Daoy (cell line): ENCODE results near the gene TSPAN7. TPM values are rescaled to one million over a fixed set of nuclear protein-coding genes. Genes with fewer than 3 reads are reported as not detected.

ENCODE experiments used
- DNase-seq: peaks from one replicate; pipeline ENCODE4 v3.0.0-alpha.2; 2015; ENCODE audit warnings: low read depth
- total RNA-seq: library from RNA; depleted of rRNA; stranded (reverse); fragments of >200 nt; shearing (Covaris generic); gene quantifications from 2 replicates; pipeline ENCODE4 v1.2.3, GENCODE V29; 2014; rRNA removed

The TSPAN7 gene
- 0.63 TPM in 1 of 2 replicates, not detected in the other for total RNA-seq

GRCh38 chrX:38561126-38561868 lies at the start of gene TSPAN7:
TSS of gene TSPAN7 (plus strand) at chrX:38561542. CDS start at chrX:38561547, 5 bp downstream.
- DNase-seq = peak; percentile 81

- DNase-seq = no peak
These were observed 48.1 kb upstream of the TSPAN7 start for GRCh38 chrX:38513112-38513742.

GRCh38 chrX:38514016-38514854 lies 47.1 kb upstream of the TSPAN7 start:
- DNase-seq = no peak

GRCh38 chrX:38515291-38515690 lies 46.1 kb upstream of the TSPAN7 start:
- DNase-seq = no peak

- no peak for DNase-seq
These were observed 45.1 kb upstream of the TSPAN7 start for GRCh38 chrX:38516196-38516774.

GRCh38 chrX:38519651-38520050 lies 41.7 kb upstream of the TSPAN7 start:
- no peak for DNase-seq

GRCh38 chrX:38538134-38538533 lies 23.2 kb upstream of the TSPAN7 start:
- no peak for DNase-seq

- no peak for DNase-seq
These were observed 21.6 kb upstream of the TSPAN7 start for GRCh38 chrX:38539748-38540147.

- DNase-seq = no peak
These were observed 12.8 kb upstream of the TSPAN7 start for GRCh38 chrX:38548508-38548907.

- DNase-seq = no peak
These were observed 8.6 kb upstream of the TSPAN7 start for GRCh38 chrX:38552721-38553120.

- DNase-seq = no peak
These were observed 2.7 kb upstream of the TSPAN7 start for GRCh38 chrX:38558686-38559085.

- no peak for DNase-seq
These were observed 591 bp upstream of the TSPAN7 start for GRCh38 chrX:38560776-38561125.

GRCh38 chrX:38561951-38562719 lies 793 bp downstream of the TSPAN7 start:
- DNase-seq = peak; percentile 23

GRCh38 chrX:38563030-38563429 lies 1.7 kb downstream of the TSPAN7 start:
- no peak for DNase-seq

- DNase-seq = no peak
These were observed 9.1 kb downstream of the TSPAN7 start for GRCh38 chrX:38570396-38570795.

- no peak for DNase-seq
These were observed 9.7 kb downstream of the TSPAN7 start for GRCh38 chrX:38571058-38571457.

- no peak for DNase-seq
These were observed 13.5 kb downstream of the TSPAN7 start for GRCh38 chrX:38574858-38575257.

- DNase-seq = no peak
These were observed 14.5 kb downstream of the TSPAN7 start for GRCh38 chrX:38575888-38576287.

GRCh38 chrX:38577738-38578137 lies 16.4 kb downstream of the TSPAN7 start:
- no peak for DNase-seq

GRCh38 chrX:38578167-38578566 lies 16.8 kb downstream of the TSPAN7 start:
- no peak for DNase-seq

- DNase-seq = no peak
These were observed 21.8 kb downstream of the TSPAN7 start for GRCh38 chrX:38583181-38583580.
